Measurements from ENCODE around the gene RBBP6.

DNA sequence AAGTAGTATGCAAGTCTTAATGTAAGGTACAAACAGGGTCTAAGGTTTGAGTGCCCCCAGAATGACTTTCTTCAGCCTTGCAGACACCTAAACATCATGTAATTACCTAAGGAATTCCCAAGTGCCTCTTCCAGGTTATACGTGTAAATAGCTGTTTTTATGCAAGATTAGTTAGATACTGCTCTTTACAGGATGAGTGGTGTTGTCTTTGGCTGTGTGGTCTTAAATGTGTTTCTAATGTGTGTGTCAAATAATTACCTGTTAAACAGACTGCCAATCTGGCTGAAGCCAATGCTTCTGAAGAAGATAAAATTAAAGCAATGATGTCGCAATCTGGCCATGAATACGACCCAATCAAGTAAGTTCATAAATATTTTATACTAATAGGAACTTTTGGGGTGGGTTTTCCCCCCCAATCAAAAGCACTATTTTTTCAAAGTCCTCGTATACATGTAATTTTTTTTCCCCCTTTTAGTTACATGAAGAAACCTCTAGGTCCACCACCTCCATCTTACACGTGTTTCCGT is 16.0 kb downstream of the RBBP6 start:
- TF ChIP-seq, protein P1, sequence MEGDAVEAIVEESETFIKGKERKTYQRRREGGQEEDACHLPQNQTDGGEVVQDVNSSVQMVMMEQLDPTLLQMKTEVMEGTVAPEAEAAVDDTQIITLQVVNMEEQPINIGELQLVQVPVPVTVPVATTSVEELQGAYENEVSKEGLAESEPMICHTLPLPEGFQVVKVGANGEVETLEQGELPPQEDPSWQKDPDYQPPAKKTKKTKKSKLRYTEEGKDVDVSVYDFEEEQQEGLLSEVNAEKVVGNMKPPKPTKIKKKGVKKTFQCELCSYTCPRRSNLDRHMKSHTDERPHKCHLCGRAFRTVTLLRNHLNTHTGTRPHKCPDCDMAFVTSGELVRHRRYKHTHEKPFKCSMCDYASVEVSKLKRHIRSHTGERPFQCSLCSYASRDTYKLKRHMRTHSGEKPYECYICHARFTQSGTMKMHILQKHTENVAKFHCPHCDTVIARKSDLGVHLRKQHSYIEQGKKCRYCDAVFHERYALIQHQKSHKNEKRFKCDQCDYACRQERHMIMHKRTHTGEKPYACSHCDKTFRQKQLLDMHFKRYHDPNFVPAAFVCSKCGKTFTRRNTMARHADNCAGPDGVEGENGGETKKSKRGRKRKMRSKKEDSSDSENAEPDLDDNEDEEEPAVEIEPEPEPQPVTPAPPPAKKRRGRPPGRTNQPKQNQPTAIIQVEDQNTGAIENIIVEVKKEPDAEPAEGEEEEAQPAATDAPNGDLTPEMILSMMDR (conservative IDR thresholded peaks at IDR 0.05): no peak
- TF ChIP-seq ZFX (IDR thresholded peaks at IDR 0.05): no peak

All from C4-2B (cell line).